ENCODE measurements around the gene TRPV4.

DNA sequence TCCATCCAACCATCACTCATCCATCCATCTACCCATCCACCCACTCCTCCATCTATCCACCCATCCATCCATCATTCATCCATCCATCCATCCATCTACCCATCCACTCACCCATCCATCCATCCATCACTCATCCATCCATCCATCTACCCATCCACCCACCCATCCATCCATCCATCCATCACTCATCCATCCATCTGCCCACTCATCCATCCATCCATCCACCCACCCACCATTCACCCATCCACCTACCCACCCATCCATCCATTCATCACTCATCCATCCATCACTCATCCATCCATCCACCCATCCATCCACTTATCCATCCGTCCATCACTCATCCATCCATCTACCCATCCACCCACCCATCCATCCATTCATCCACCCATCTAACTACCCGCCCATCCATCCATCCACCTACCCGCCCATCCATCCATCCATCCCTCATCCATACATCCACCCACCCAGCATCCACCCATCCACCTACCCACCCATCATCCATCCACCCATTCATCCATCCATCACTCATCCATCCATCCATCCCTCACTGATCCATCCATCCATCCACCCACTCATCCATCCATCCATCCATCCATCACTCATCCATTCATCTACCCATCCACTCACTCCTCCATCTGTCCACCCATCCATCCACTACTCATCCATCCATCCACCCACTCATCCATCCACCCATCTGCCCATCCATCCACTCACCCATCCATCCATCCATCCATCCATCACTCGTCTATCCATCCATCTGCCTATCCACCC lies 24.1 kb downstream of the TRPV4 start:
- TF ChIP-seq RAD21 (conservative IDR thresholded peaks at IDR 0.05) = no peak
- TF ChIP-seq, protein P1, sequence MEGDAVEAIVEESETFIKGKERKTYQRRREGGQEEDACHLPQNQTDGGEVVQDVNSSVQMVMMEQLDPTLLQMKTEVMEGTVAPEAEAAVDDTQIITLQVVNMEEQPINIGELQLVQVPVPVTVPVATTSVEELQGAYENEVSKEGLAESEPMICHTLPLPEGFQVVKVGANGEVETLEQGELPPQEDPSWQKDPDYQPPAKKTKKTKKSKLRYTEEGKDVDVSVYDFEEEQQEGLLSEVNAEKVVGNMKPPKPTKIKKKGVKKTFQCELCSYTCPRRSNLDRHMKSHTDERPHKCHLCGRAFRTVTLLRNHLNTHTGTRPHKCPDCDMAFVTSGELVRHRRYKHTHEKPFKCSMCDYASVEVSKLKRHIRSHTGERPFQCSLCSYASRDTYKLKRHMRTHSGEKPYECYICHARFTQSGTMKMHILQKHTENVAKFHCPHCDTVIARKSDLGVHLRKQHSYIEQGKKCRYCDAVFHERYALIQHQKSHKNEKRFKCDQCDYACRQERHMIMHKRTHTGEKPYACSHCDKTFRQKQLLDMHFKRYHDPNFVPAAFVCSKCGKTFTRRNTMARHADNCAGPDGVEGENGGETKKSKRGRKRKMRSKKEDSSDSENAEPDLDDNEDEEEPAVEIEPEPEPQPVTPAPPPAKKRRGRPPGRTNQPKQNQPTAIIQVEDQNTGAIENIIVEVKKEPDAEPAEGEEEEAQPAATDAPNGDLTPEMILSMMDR (IDR thresholded peaks at IDR 0.05; ENCODE audit: poor library complexity, severe bottlenecking) = no peak
- TF ChIP-seq EP300 (conservative IDR thresholded peaks at IDR 0.05; ENCODE audit: poor library complexity, severe bottlenecking) = no peak
- peak; percentile 60 for TF ChIP-seq EZH2 (IDR thresholded peaks at IDR 0.05; ENCODE audit: borderline replicate concordance, insufficient read depth, low read length, poor library complexity, severe bottlenecking)
- TF ChIP-seq, protein P2, sequence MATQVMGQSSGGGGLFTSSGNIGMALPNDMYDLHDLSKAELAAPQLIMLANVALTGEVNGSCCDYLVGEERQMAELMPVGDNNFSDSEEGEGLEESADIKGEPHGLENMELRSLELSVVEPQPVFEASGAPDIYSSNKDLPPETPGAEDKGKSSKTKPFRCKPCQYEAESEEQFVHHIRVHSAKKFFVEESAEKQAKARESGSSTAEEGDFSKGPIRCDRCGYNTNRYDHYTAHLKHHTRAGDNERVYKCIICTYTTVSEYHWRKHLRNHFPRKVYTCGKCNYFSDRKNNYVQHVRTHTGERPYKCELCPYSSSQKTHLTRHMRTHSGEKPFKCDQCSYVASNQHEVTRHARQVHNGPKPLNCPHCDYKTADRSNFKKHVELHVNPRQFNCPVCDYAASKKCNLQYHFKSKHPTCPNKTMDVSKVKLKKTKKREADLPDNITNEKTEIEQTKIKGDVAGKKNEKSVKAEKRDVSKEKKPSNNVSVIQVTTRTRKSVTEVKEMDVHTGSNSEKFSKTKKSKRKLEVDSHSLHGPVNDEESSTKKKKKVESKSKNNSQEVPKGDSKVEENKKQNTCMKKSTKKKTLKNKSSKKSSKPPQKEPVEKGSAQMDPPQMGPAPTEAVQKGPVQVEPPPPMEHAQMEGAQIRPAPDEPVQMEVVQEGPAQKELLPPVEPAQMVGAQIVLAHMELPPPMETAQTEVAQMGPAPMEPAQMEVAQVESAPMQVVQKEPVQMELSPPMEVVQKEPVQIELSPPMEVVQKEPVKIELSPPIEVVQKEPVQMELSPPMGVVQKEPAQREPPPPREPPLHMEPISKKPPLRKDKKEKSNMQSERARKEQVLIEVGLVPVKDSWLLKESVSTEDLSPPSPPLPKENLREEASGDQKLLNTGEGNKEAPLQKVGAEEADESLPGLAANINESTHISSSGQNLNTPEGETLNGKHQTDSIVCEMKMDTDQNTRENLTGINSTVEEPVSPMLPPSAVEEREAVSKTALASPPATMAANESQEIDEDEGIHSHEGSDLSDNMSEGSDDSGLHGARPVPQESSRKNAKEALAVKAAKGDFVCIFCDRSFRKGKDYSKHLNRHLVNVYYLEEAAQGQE (IDR thresholded peaks at IDR 0.05; ENCODE audit: borderline replicate concordance) = no peak
